ENCODE results near the gene SMG1.
A peak's percentile ranks its signal among the peaks of the same experiment; 100 is the strongest.
"Not testable (repeated sequence)": the region's sequence is repeated elsewhere in the genome, so short reads cannot be mapped to it uniquely, and the experiment has no call there.

The SMG1 gene

DNA sequence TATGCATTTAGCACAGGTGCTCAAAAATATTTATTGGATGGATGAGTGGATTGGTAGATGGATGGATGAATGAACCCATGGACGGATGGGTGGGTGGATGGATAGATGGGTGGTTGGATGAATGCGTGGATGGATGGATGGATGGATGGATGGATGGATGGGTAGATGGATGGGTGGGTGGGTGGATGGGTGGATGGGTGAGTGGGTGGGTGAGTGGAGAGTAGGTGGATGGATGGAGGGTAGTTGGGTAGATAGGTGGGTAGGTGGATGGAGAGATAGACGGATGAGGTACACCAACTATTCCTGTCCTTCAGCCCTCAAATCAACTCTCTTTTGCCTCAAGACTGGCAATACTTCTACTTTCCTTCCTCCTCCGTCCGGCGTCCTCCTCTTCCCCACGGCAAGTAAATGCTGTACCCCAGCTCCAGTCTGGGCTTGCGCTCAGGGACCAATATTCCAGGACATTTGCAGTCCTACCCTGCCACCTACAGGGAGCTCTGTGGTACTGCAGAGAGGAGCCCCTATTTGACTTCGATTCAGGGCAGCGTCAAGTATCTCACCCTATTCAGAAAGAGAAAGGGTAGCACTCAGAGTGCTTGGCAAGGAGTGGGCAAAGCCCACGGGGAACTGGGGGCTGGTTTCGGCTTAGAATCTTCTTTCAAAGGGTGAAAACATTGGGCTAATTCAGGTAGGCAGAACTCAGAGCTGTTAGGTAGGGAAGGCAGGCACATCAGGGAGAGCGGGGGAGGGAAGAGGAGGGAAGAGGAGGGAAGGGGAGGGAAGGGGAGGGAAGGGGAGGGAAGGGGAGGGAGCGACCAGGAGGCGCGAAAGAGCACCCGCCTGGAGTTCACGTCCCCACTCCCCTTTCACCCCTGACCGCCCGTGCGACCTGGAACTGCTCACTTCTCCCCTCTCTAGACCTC is 166.3 kb downstream of the SMG1 start:
- peak; percentile 54 for TF ChIP-seq CTCF (IDR thresholded peaks at IDR 0.05; ENCODE audit: low read depth, low read length, missing control alignments)
- DNase-seq, result peak; percentile 76
- in situ Hi-C loops (cut with HindIII; ENCODE audit: low pct_ligation_motif_present, low sequenced_read_pairs); H3K27me3 ChIP-seq (replicated peaks); H3K27ac ChIP-seq; H3K4me3 ChIP-seq (ENCODE audit: low read depth, low read length); H3K36me3 ChIP-seq (replicated peaks): not testable (repeated sequence)

GRCh38 chr16:18757960-18758660 is 168.1 kb downstream of the SMG1 start:
- H3K27ac ChIP-seq; H3K4me3 ChIP-seq (ENCODE audit: low read depth, low read length); DNase-seq; H3K36me3 ChIP-seq (replicated peaks); in situ Hi-C loops (cut with HindIII; ENCODE audit: low pct_ligation_motif_present, low sequenced_read_pairs); H3K27me3 ChIP-seq (replicated peaks): not testable (repeated sequence)

DNA sequence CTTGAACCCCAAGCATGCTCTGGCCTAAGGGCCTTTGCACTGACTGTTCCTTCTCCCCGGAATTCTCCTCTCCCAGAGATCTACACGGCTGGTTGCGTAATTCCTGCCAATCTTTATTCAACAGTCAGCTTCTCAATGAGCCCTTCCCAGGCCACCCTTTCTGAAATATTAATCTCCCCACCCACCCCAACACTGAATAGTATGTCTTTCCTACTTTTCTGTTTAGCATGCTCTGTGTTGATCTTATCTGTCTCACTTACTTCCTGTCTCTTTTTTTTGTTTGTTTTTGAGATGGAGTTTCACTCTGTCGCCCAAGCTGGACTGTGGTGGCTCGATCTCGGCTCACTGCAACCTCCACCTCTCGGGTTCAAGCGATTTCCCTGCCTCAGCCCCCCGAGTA is 169.6 kb downstream of the SMG1 start:
- H3K36me3 ChIP-seq (replicated peaks); DNase-seq; in situ Hi-C loops (cut with HindIII; ENCODE audit: low pct_ligation_motif_present, low sequenced_read_pairs); H3K4me3 ChIP-seq (ENCODE audit: low read depth, low read length); H3K27ac ChIP-seq; H3K27me3 ChIP-seq (replicated peaks): not testable (repeated sequence)

Measured in brain microvascular endothelial cell (primary cell).